GM12878 (cell line): ENCODE data around the gene MACROD2. TPM values are rescaled to one million over a fixed set of nuclear protein-coding genes. Genes with fewer than 3 reads are reported as not detected.

ENCODE experiments used
- ATAC-seq: fragments of 200-7000 bp; cut with Tn5 transposase; 3 replicates; pipeline ENCODE4 v1.9.1; 2020; ENCODE audit warnings: mild to moderate bottlenecking, moderate library complexity
- BruUV-seq: library from RNA; stranded (reverse); fragments of 400-500 nt; replicated peaks from 2 replicates; lab custom pipeline; 2021; lab: Mats Ljungman, UMichigan
- CTCF ChIA-PET: fragments of 300-600 bp; sonication (Branson Sonifier 250); formaldehyde crosslinking; extraction: SDS; loops from one replicate; lab custom pipeline; 2021; ENCODE audit warnings: inconsistent platforms; lab: Yijun Ruan, JAX
- POLR2A ChIA-PET: fragments of 350-600 bp; formaldehyde crosslinking; extraction: SDS; loops from one replicate; lab custom pipeline; 2021; ENCODE audit warnings: inconsistent platforms; lab: Charles Lee
- RAD21 ChIA-PET: fragments of 300-600 bp; sonication (Branson Sonifier 250); formaldehyde crosslinking; loops from one replicate; lab custom pipeline; 2023; ENCODE audit warnings: antibody characterized with exemption; ENCODE audit not compliant: unreplicated experiment; lab: Charles Lee
- SMC1A ChIA-PET: fragments of 300-600 bp; sonication (Branson Sonifier 250); formaldehyde crosslinking; loops from one replicate; lab custom pipeline; 2023; ENCODE audit not compliant: unreplicated experiment, uncharacterized antibody; lab: Charles Lee
- DNase-seq: peaks from one replicate; pipeline ENCODE4 v3.0.0-alpha.2; 2011; ENCODE audit warnings: low read depth, low spot score
- FAIRE-seq: peaks from 3 replicates; lab custom pipeline; 2011; peaks lifted over from hg19 to GRCh38; lab: Jason Lieb, UNC
- H2AFZ ChIP-seq: 2 replicates; pipeline ENCODE4 v1.6.0; 2011; ENCODE audit warnings: low read depth, low read length, control low read depth; ENCODE audit not compliant: control insufficient read depth
- H3K27ac ChIP-seq: 2 replicates; pipeline ENCODE4 v1.5.1; 2011; ENCODE audit warnings: control low read depth; ENCODE audit not compliant: control insufficient read depth, insufficient read depth
- H3K27me3 ChIP-seq, 2 experiments: replicated peaks in 1 of 2; 2 replicates each; pipeline versions ENCODE4 v1.6.0 to v1.6.1; 2011; ENCODE audit warnings: low read length in 1 of 2; ENCODE audit not compliant: control insufficient read depth in 2 of 2, insufficient read depth in 2 of 2
- H3K36me3 ChIP-seq, 2 experiments: 2 replicates each; pipeline ENCODE4 v1.5.1; 2011; ENCODE audit warnings: low read length in 1 of 2; ENCODE audit not compliant: control insufficient read depth in 2 of 2, insufficient read depth in 2 of 2
- H3K4me1 ChIP-seq: 2 replicates; pipeline ENCODE4 v1.6.1; 2011; ENCODE audit warnings: mild to moderate bottlenecking, low read length, moderate library complexity, mixed read lengths; ENCODE audit not compliant: control insufficient read depth, insufficient read depth
- H3K4me2 ChIP-seq: 2 replicates; pipeline ENCODE4 v1.6.0; 2011; ENCODE audit warnings: control low read depth; ENCODE audit not compliant: control insufficient read depth, insufficient read depth
- H3K4me3 ChIP-seq: fragments of 200-600 bp; sonication (generic); 2 replicates; pipeline ENCODE4 v1.5.1; 2016
- H3K79me2 ChIP-seq: 2 replicates; pipeline ENCODE4 v1.6.0; 2011; ENCODE audit warnings: low read length; ENCODE audit not compliant: control insufficient read depth, insufficient read depth
- H3K9ac ChIP-seq: 2 replicates; pipeline ENCODE4 v1.8.0; 2011; ENCODE audit warnings: low read length, control low read depth, mixed read lengths; ENCODE audit not compliant: control insufficient read depth, insufficient read depth
- H3K9me3 ChIP-seq: replicated peaks from 3 replicates; pipeline ENCODE4 v1.5.1; 2011; ENCODE audit warnings: mild to moderate bottlenecking, low read length; ENCODE audit not compliant: control insufficient read depth, insufficient read depth
- H4K20me1 ChIP-seq: 2 replicates; pipeline ENCODE4 v1.6.0; 2011; ENCODE audit not compliant: control insufficient read depth, insufficient read depth
- BMI1 ChIP-seq: fragments of 450-650 bp; IDR thresholded peaks from 2 replicates; pipeline ENCODE4 v1.6.1; 2016; ENCODE audit warnings: mild to moderate bottlenecking, moderate library complexity, borderline replicate concordance
- CEBPB ChIP-seq, 2 experiments: fragments of 150-350 bp in 1 of 2; IDR thresholded peaks; 2 replicates each; pipeline ENCODE4 v1.6.1; 2012 to 2014; ENCODE audit warnings: low read depth in 2 of 2, low read length in 2 of 2, borderline replicate concordance in 1 of 2, inconsistent platforms in 1 of 2
- ELK1 ChIP-seq: IDR thresholded peaks from 2 replicates; pipeline ENCODE4 v1.6.1; 2012; ENCODE audit warnings: low read depth, low read length, improper control_type of control experiment
- FOS ChIP-seq: IDR thresholded peaks from 3 replicates; pipeline ENCODE4 v1.6.1; 2011; ENCODE audit warnings: borderline replicate concordance; ENCODE audit not compliant: insufficient read length; ENCODE audit errors: extremely low read depth
- IRF3 ChIP-seq: fragments of 450-650 bp; IDR thresholded peaks from 2 replicates; pipeline ENCODE4 v1.6.1; 2014; ENCODE audit warnings: mild to moderate bottlenecking
- MEF2B ChIP-seq: fragments of 450-650 bp; IDR thresholded peaks from 2 replicates; pipeline ENCODE4 v1.6.1; 2018; ENCODE audit warnings: mild to moderate bottlenecking, moderate library complexity; ENCODE audit not compliant: partially characterized antibody, poor library complexity, severe bottlenecking
- MYC ChIP-seq: IDR thresholded peaks from 2 replicates; pipeline ENCODE4 v1.6.1; 2011; ENCODE audit warnings: mild to moderate bottlenecking, low read length, moderate library complexity, inconsistent platforms; ENCODE audit not compliant: insufficient read depth, insufficient replicate concordance, insufficient read length, severe bottlenecking
- PAX5 ChIP-seq: IDR thresholded peaks from 2 replicates; pipeline ENCODE4 v1.6.1; 2011; ENCODE audit warnings: low read depth, low read length, borderline replicate concordance
- PRDM15 ChIP-seq: fragments of 450-650 bp; formaldehyde crosslinking; IDR thresholded peaks from 2 replicates; pipeline ENCODE4 v1.4.0; 2020; ENCODE audit warnings: mild to moderate bottlenecking, moderate library complexity
- RCOR1 ChIP-seq: conservative IDR thresholded peaks from 2 replicates; pipeline ENCODE4 v1.6.1; 2012; ENCODE audit warnings: low read depth, low read length, improper control_type of control experiment
- RFX5 ChIP-seq: IDR thresholded peaks from 2 replicates; pipeline ENCODE4 v1.6.1; 2011; ENCODE audit warnings: low read depth, low read length, improper control_type of control experiment
- SIN3A ChIP-seq: IDR thresholded peaks from 2 replicates; pipeline ENCODE4 v1.6.1; 2012; ENCODE audit warnings: low read depth, low read length, improper control_type of control experiment
- YY1 ChIP-seq: IDR thresholded peaks from 2 replicates; pipeline ENCODE4 v1.6.1; 2011; ENCODE audit warnings: low read depth, mild to moderate bottlenecking, low read length
- ZBTB4 ChIP-seq: fragments of 450-650 bp; formaldehyde crosslinking; IDR thresholded peaks from 2 replicates; pipeline ENCODE4 v1.4.0; 2022; ENCODE audit warnings: mild to moderate bottlenecking, moderate library complexity
- ZNF384 ChIP-seq: IDR thresholded peaks from 2 replicates; pipeline ENCODE4 v1.6.1; 2012; ENCODE audit warnings: low read depth, mild to moderate bottlenecking, low read length, improper control_type of control experiment, borderline replicate concordance
- WGBS: methylation state at CpG from one replicate; pipeline ENCODE4 v1.1.6; 2016; ENCODE audit warnings: low lambda C conversion rate; ENCODE audit not compliant: insufficient replicate concordance, insufficient coverage; ENCODE audit errors: missing lambda C conversion rate; 5-methylcytosine and 5-hydroxymethylcytosine counted together
- in situ Hi-C: fragments of 300-500 bp; cut with MboI; formaldehyde crosslinking; loops from 9 replicates; pipeline ENCODE4 v1.14.3; 2018; ENCODE audit warnings: mixed read lengths
- intact Hi-C: fragments of 100-400 bp; cut with micrococcal nuclease; formaldehyde crosslinking; loops from one replicate; pipeline ENCODE4 v1.14.2; 2022; ENCODE audit not compliant: unreplicated experiment
- polyA plus RNA-seq, 11 experiments: library from polyadenylated mRNA; depleted of rRNA in 4 of 11; unstranded in 6 of 11; stranded (reverse) in 5 of 11; fragments of >200 nt; fragmentation: Nextera tagmentation in 4 of 11; fragmentation: Illumina TruSeq in 1 of 11; extraction: Ambion mirVana in 4 of 11; extraction: Trizol in 1 of 11; gene quantifications; 1 replicate in 1 of 11; 2 replicates in 10 of 11; pipeline versions ENCODE4 v1.2.1 to v1.2.3, GENCODE V29; 2011 to 2016; ENCODE audit warnings: inconsistent platforms in 2 of 11, missing spikeins in 2 of 11, low read depth in 1 of 11
- total RNA-seq, 4 experiments: library from RNA; depleted of rRNA in 3 of 4; stranded (reverse); fragments of >200 nt in 3 of 4; fragmentation: Illumina TruSeq in 1 of 4; extraction: Trizol in 1 of 4; gene quantifications; 2 replicates each; pipeline versions ENCODE4 v1.2.1 to v1.2.3, GENCODE V29; 2013 to 2021

MACROD2 gene
- total and polyA plus RNA-seq, 10 of the 15 experiments (the other 5 are each of a cell fraction or from before 2014, with no cell fraction given): 1.1 to 21.5 (median 2.2) TPM

- intact Hi-C loops (no loop called here), in situ Hi-C loops (no loop called here)
- Histone ChIP-seq H3K4me1 (no peaks in the 10 kb centered on the region), H3K36me3 (no peaks in the 10 kb centered on the region), H2AFZ (no peak overlapping the region), H4K20me1 (no peaks in the 10 kb centered on the region), H3K27me3 (no peaks in the 10 kb centered on the region), H3K4me2 (no peak overlapping the region), H3K27ac (no peak overlapping the region), H3K9ac (no peak overlapping the region), H3K4me3 (no peak overlapping the region), H3K9me3 (no peaks in the 10 kb centered on the region), H3K79me2 (no peaks in the 10 kb centered on the region)
- 57% methylated on average over 5 of the region's 5 CpGs for WGBS
- POLR2A ChIA-PET: no interaction called here
- CTCF ChIA-PET: no interaction called here
- no TSS peak for BruUV-seq
- FAIRE-seq: no peak
- SMC1A ChIA-PET: no interaction called here
- DNase-seq: no peak
- no peak for ATAC-seq
- RAD21 ChIA-PET: no interaction called here
- no peak for TF ChIP-seq SIN3A
- no peak for TF ChIP-seq IRF3
- TF ChIP-seq ZNF384: no peak
- TF ChIP-seq RCOR1: no peak
- no peak for TF ChIP-seq PAX5
- no peak for TF ChIP-seq MYC
- TF ChIP-seq BMI1: no peak
- TF ChIP-seq FOS: no peak
- no peak for TF ChIP-seq RFX5
- TF ChIP-seq YY1: no peak
- TF ChIP-seq CEBPB (IDR thresholded peaks at IDR 0.05; ENCODE audit: borderline replicate concordance in 1 of 2, low read depth in 2 of 2, low read length in 2 of 2): no peak
- TF ChIP-seq ZBTB4 (CRISPR knock-in tag): no peak
- no peak for TF ChIP-seq ELK1
- TF ChIP-seq PRDM15 (CRISPR knock-in tag): no peak
- no peak for TF ChIP-seq MEF2B
Measured at GRCh38 chr20:15064741-15065140, 1069.4 kb downstream of the MACROD2 start.
